Chondrocyte (in vitro differentiated cells): ENCODE results near the gene SNRPB2. TPM values are rescaled to one million over a fixed set of nuclear protein-coding genes. Genes with fewer than 3 reads are reported as not detected.

ENCODE experiments used
- DNase-seq: peaks from one replicate; pipeline ENCODE4 v3.0.0; 2021; ENCODE audit warnings: mixed read lengths, low spot score
- H3K27ac Mint-ChIP-seq: one replicate; pipeline ENCODE4 v1.8.0; 2021; ENCODE audit warnings: mild to moderate bottlenecking, moderate library complexity, mixed read lengths; ENCODE audit not compliant: unreplicated experiment
- H3K27me3 Mint-ChIP-seq: 2 replicates; pipeline ENCODE4 v1.8.0; 2021; ENCODE audit warnings: low read depth, mixed read lengths
- H3K36me3 Mint-ChIP-seq: 2 replicates; pipeline ENCODE4 v1.8.0; 2021; ENCODE audit warnings: low read depth, mixed read lengths
- H3K4me1 Mint-ChIP-seq: 2 replicates; pipeline ENCODE4 v1.8.0; 2021; ENCODE audit warnings: low read depth, mild to moderate bottlenecking, mixed read lengths
- H3K4me3 Mint-ChIP-seq: one replicate; pipeline ENCODE4 v1.8.0; 2021; ENCODE audit warnings: mild to moderate bottlenecking, moderate library complexity, mixed read lengths; ENCODE audit not compliant: unreplicated experiment
- H3K9me3 Mint-ChIP-seq: 2 replicates; pipeline ENCODE4 v1.8.0; 2021; ENCODE audit warnings: low read depth, mixed read lengths
- CTCF ChIP-seq: fragments of 200-600 bp; sonication (generic); IDR thresholded peaks from 2 replicates; pipeline ENCODE4 v1.5.0; 2021; ENCODE audit warnings: antibody characterized with exemption, mild to moderate bottlenecking, moderate library complexity
- total RNA-seq: library from RNA; stranded (reverse); gene quantifications from 3 replicates; pipeline ENCODE4 v1.2.1, GENCODE V29; 2021

The SNRPB2 gene
- total RNA-seq, 1 donor from 2014 or later: 47.9 TPM

GRCh38 chr20:16714751-16715150 is 15.1 kb upstream of the SNRPB2 start:
- TF ChIP-seq CTCF: no peak
- Mint-ChIP-seq H3K4me1 (no peaks in the 10 kb centered on the region), H3K36me3 (no peaks in the 10 kb centered on the region), H3K27me3 (peaks cover 16% of the 10 kb centered on the region), H3K4me3 (no peak overlapping the region), H3K9me3 (no peaks in the 10 kb centered on the region), H3K27ac (no peak overlapping the region)
- DNase-seq: no peak

- DNase-seq: no peak
- Mint-ChIP-seq H3K27ac (no peak overlapping the region), H3K27me3 (peaks cover 36% of the 10 kb centered on the region), H3K4me1 (no peaks in the 10 kb centered on the region), H3K9me3 (no peaks in the 10 kb centered on the region), H3K36me3 (no peaks in the 10 kb centered on the region), H3K4me3 (no peak overlapping the region)
- no peak for TF ChIP-seq CTCF
Measured at GRCh38 chr20:16719421-16719820, 10.4 kb upstream of the SNRPB2 start.

GRCh38 chr20:16729080-16729479 is 746 bp upstream of the SNRPB2 start:
- no peak for TF ChIP-seq CTCF
- H3K4me1 Mint-ChIP-seq: peaks cover 22% of the 10 kb centered on the region
- peaks cover 14% of the 10 kb centered on the region for H3K27me3 Mint-ChIP-seq
- no peaks in the 10 kb centered on the region for H3K9me3 Mint-ChIP-seq
- DNase-seq: no peak
- H3K4me3 Mint-ChIP-seq: peak overlapping the region; percentile 99
- H3K27ac Mint-ChIP-seq: peak overlapping the region; percentile 100
- peaks cover 9% of the 10 kb centered on the region for H3K36me3 Mint-ChIP-seq

- DNase-seq: no peak
- no peaks in the 10 kb centered on the region for H3K9me3 Mint-ChIP-seq
- H3K27ac Mint-ChIP-seq: peak overlapping the region; percentile 3
- no peak overlapping the region for H3K4me3 Mint-ChIP-seq
- peaks cover 15% of the 10 kb centered on the region for H3K36me3 Mint-ChIP-seq
- H3K27me3 Mint-ChIP-seq: peaks cover 4% of the 10 kb centered on the region
- peaks cover 27% of the 10 kb centered on the region for H3K4me1 Mint-ChIP-seq
- no peak for TF ChIP-seq CTCF
Measured at GRCh38 chr20:16732506-16733152, 2.8 kb downstream of the SNRPB2 start.

- TF ChIP-seq CTCF: no peak
- Mint-ChIP-seq H3K4me1 (no peaks in the 10 kb centered on the region), H3K36me3 (peaks cover 24% of the 10 kb centered on the region), H3K27ac (no peak overlapping the region), H3K4me3 (no peak overlapping the region), H3K27me3 (no peaks in the 10 kb centered on the region), H3K9me3 (no peaks in the 10 kb centered on the region)
- DNase-seq: no peak
Measured at GRCh38 chr20:16740365-16741072, 10.7 kb downstream of the SNRPB2 start.
